Fibroblast of villous mesenchyme (primary cell): ENCODE data around the gene LDB2. TPM values are rescaled to one million over a fixed set of nuclear protein-coding genes. Genes with fewer than 3 reads are reported as not detected.

Experiments
- DNase-seq: peaks from one replicate; pipeline ENCODE4 v3.0.0-alpha.2; 2010; ENCODE audit warnings: low read depth
- H3K4me3 ChIP-seq: 2 replicates; pipeline ENCODE4 v1.5.1; 2011; ENCODE audit warnings: low read depth, mild to moderate bottlenecking, low read length
- CTCF ChIP-seq: IDR thresholded peaks from 2 replicates; pipeline ENCODE4 v1.5.1; 2012; ENCODE audit warnings: low read depth, mild to moderate bottlenecking, low read length; ENCODE audit not compliant: insufficient read depth
- total RNA-seq: library from RNA; depleted of rRNA; stranded (reverse); fragments of >200 nt; gene quantifications from 2 replicates; pipeline ENCODE4 v1.2.3, GENCODE V29; 2012

The LDB2 gene
- total RNA-seq, 1 donor, result 19.9 TPM

- DNase-seq, result no peak
- no peak for TF ChIP-seq CTCF
- H3K4me3 ChIP-seq, result no peak overlapping the region
Measured at GRCh38 chr4:16677001-16677944, 221.2 kb downstream of the LDB2 start.

- H3K4me3 ChIP-seq, result no peak overlapping the region
- no peak for DNase-seq
- no peak for TF ChIP-seq CTCF
Measured at GRCh38 chr4:16676230-16676770, 222.1 kb downstream of the LDB2 start.

- no peak for TF ChIP-seq CTCF
- DNase-seq, result no peak
- H3K4me3 ChIP-seq, result no peak overlapping the region
Measured at GRCh38 chr4:16674082-16674481, 224.4 kb downstream of the LDB2 start.

- DNase-seq, result no peak
- TF ChIP-seq CTCF, result no peak
- no peak overlapping the region for H3K4me3 ChIP-seq
Measured at GRCh38 chr4:16672421-16672820, 226.0 kb downstream of the LDB2 start.

- TF ChIP-seq CTCF, result no peak
- no peak for DNase-seq
- no peak overlapping the region for H3K4me3 ChIP-seq
Measured at GRCh38 chr4:16671741-16672140, 226.7 kb downstream of the LDB2 start.

GRCh38 chr4:16670727-16671126, 227.7 kb downstream of the LDB2 start:
- peak; percentile 41 for DNase-seq
- no peak overlapping the region for H3K4me3 ChIP-seq
- TF ChIP-seq CTCF, result no peak
